ENCODE measurements around the gene DHTKD1.
"Not testable (repeated sequence)": the region's sequence is repeated elsewhere in the genome, so short reads cannot be mapped to it uniquely, and the experiment has no call there.

DHTKD1 gene

GRCh38 chr10:12067336-12067735 lies 1.4 kb upstream of the DHTKD1 start:
- no peak for DNase-seq (ENCODE audit: insufficient read length)
- FAIRE-seq = no peak
- no peak for TF ChIP-seq POLR2A (IDR thresholded peaks at IDR 0.05; ENCODE audit: low read depth, low read length)
- TF ChIP-seq POLR2AphosphoS5 (IDR thresholded peaks at IDR 0.05; ENCODE audit: low read depth, low read length) = no peak
- no peak for TF ChIP-seq TAF1 (IDR thresholded peaks at IDR 0.05; ENCODE audit: borderline replicate concordance, low read depth, low read length)

- FAIRE-seq; DNase-seq (ENCODE audit: insufficient read length): not testable (repeated sequence)
These were observed 2.7 kb downstream of the DHTKD1 start for GRCh38 chr10:12071441-12071840.

- no peak for FAIRE-seq
- TF ChIP-seq TAF1 (IDR thresholded peaks at IDR 0.05; ENCODE audit: borderline replicate concordance, low read depth, low read length) = no peak
- no peak for TF ChIP-seq POLR2AphosphoS5 (IDR thresholded peaks at IDR 0.05; ENCODE audit: low read depth, low read length)
- TF ChIP-seq POLR2A (IDR thresholded peaks at IDR 0.05; ENCODE audit: low read depth, low read length) = no peak
- no peak for DNase-seq (ENCODE audit: insufficient read length)
These were observed 4.8 kb downstream of the DHTKD1 start for GRCh38 chr10:12073526-12073925.

- FAIRE-seq = peak; percentile 87
- TF ChIP-seq TAF1 (IDR thresholded peaks at IDR 0.05; ENCODE audit: borderline replicate concordance, low read depth, low read length) (no peak), POLR2AphosphoS5 (IDR thresholded peaks at IDR 0.05; ENCODE audit: low read depth, low read length) (no peak), POLR2A (IDR thresholded peaks at IDR 0.05; ENCODE audit: low read depth, low read length) (no peak)
- DNase-seq (ENCODE audit: insufficient read length) = no peak
These were observed 8.9 kb downstream of the DHTKD1 start for GRCh38 chr10:12077580-12078180.

GRCh38 chr10:12081470-12081869 lies 12.7 kb downstream of the DHTKD1 start:
- FAIRE-seq (no peak), DNase-seq (ENCODE audit: insufficient read length) (no peak)
- TF ChIP-seq POLR2AphosphoS5 (IDR thresholded peaks at IDR 0.05; ENCODE audit: low read depth, low read length) = no peak
- no peak for TF ChIP-seq POLR2A (IDR thresholded peaks at IDR 0.05; ENCODE audit: low read depth, low read length)
- TF ChIP-seq TAF1 (IDR thresholded peaks at IDR 0.05; ENCODE audit: borderline replicate concordance, low read depth, low read length) = no peak

- DNase-seq (ENCODE audit: insufficient read length) (no peak), FAIRE-seq (no peak)
- TF ChIP-seq POLR2AphosphoS5 (IDR thresholded peaks at IDR 0.05; ENCODE audit: low read depth, low read length) (no peak), POLR2A (IDR thresholded peaks at IDR 0.05; ENCODE audit: low read depth, low read length) (no peak), TAF1 (IDR thresholded peaks at IDR 0.05; ENCODE audit: borderline replicate concordance, low read depth, low read length) (no peak)
These were observed 13.3 kb downstream of the DHTKD1 start for GRCh38 chr10:12081879-12082557.

GRCh38 chr10:12088919-12089318 lies 20.2 kb downstream of the DHTKD1 start:
- no peak for DNase-seq (ENCODE audit: insufficient read length)
- TF ChIP-seq POLR2AphosphoS5 (IDR thresholded peaks at IDR 0.05; ENCODE audit: low read depth, low read length) (no peak), POLR2A (IDR thresholded peaks at IDR 0.05; ENCODE audit: low read depth, low read length) (no peak), TAF1 (IDR thresholded peaks at IDR 0.05; ENCODE audit: borderline replicate concordance, low read depth, low read length) (no peak)
- FAIRE-seq = no peak

- FAIRE-seq (no peak), DNase-seq (ENCODE audit: insufficient read length) (no peak)
- no peak for TF ChIP-seq POLR2A (IDR thresholded peaks at IDR 0.05; ENCODE audit: low read depth, low read length)
- TF ChIP-seq TAF1 (IDR thresholded peaks at IDR 0.05; ENCODE audit: borderline replicate concordance, low read depth, low read length) = no peak
- no peak for TF ChIP-seq POLR2AphosphoS5 (IDR thresholded peaks at IDR 0.05; ENCODE audit: low read depth, low read length)
These were observed 22.7 kb downstream of the DHTKD1 start for GRCh38 chr10:12091421-12091820.

GRCh38 chr10:12097361-12097760 lies 28.6 kb downstream of the DHTKD1 start:
- DNase-seq (ENCODE audit: insufficient read length); FAIRE-seq: not testable (repeated sequence)

GRCh38 chr10:12097791-12098190 lies 29.0 kb downstream of the DHTKD1 start:
- no peak for FAIRE-seq
- no peak for DNase-seq (ENCODE audit: insufficient read length)
- TF ChIP-seq POLR2A (IDR thresholded peaks at IDR 0.05; ENCODE audit: low read depth, low read length) (no peak), TAF1 (IDR thresholded peaks at IDR 0.05; ENCODE audit: borderline replicate concordance, low read depth, low read length) (no peak), POLR2AphosphoS5 (IDR thresholded peaks at IDR 0.05; ENCODE audit: low read depth, low read length) (no peak)

- FAIRE-seq = no peak
- DNase-seq (ENCODE audit: insufficient read length) = no peak
- no peak for TF ChIP-seq POLR2AphosphoS5 (IDR thresholded peaks at IDR 0.05; ENCODE audit: low read depth, low read length)
- TF ChIP-seq POLR2A (IDR thresholded peaks at IDR 0.05; ENCODE audit: low read depth, low read length) = no peak
- no peak for TF ChIP-seq TAF1 (IDR thresholded peaks at IDR 0.05; ENCODE audit: borderline replicate concordance, low read depth, low read length)
These were observed 30.2 kb downstream of the DHTKD1 start for GRCh38 chr10:12098966-12099365.

- DNase-seq (ENCODE audit: insufficient read length) (no peak), FAIRE-seq (no peak)
- no peak for TF ChIP-seq POLR2AphosphoS5 (IDR thresholded peaks at IDR 0.05; ENCODE audit: low read depth, low read length)
- no peak for TF ChIP-seq POLR2A (IDR thresholded peaks at IDR 0.05; ENCODE audit: low read depth, low read length)
- TF ChIP-seq TAF1 (IDR thresholded peaks at IDR 0.05; ENCODE audit: borderline replicate concordance, low read depth, low read length) = no peak
These were observed 35.0 kb downstream of the DHTKD1 start for GRCh38 chr10:12103802-12104201.
